CD4-positive, CD25-positive, alpha-beta regulatory T cell (primary cell): ENCODE results near the gene C22orf42. TPM values are rescaled to one million over a fixed set of nuclear protein-coding genes. Genes with fewer than 3 reads are reported as not detected.
A peak's percentile ranks its signal among the peaks of the same experiment; 100 is the strongest.

Experiments
- ATAC-seq, 2 donors: fragments of 150-1000 bp; cut with Tn5 transposase; one replicate each; pipeline ENCODE4 v1.10.0; 2021; ENCODE audit warnings: low read depth in 2 of 2, moderate number of reproducible peaks in 2 of 2, moderate library complexity in 1 of 2
- DNase-seq, 3 donors: peaks; one replicate each; pipeline versions ENCODE4 v3.0.0 to v3.0.0-alpha.2; 2012 to 2022; ENCODE audit warnings: mixed read lengths in 1 of 3
- H3K27ac ChIP-seq: one replicate; pipeline ENCODE4 v1.7.0; 2013; ENCODE audit warnings: mild to moderate bottlenecking, low read length; ENCODE audit not compliant: insufficient read depth, poor library complexity, severe bottlenecking
- H3K27me3 ChIP-seq: one replicate; pipeline ENCODE4 v1.7.0; 2013; ENCODE audit warnings: low read length; ENCODE audit not compliant: control insufficient read depth, insufficient read depth
- H3K36me3 ChIP-seq: one replicate; pipeline ENCODE4 v1.7.0; 2013; ENCODE audit warnings: mild to moderate bottlenecking, low read length, moderate library complexity; ENCODE audit not compliant: control insufficient read depth, insufficient read depth
- H3K4me1 ChIP-seq: 2 replicates; pipeline ENCODE4 v1.7.0; 2013; ENCODE audit warnings: mild to moderate bottlenecking, low read length; ENCODE audit not compliant: insufficient read depth, control insufficient read depth, poor library complexity, severe bottlenecking
- H3K4me3 ChIP-seq: one replicate; pipeline ENCODE4 v1.7.0; 2013; ENCODE audit warnings: low read depth, mild to moderate bottlenecking, low read length, moderate library complexity
- H3K9me3 ChIP-seq, 2 experiments: 1 replicate in 1 of 2; 2 replicates in 1 of 2; pipeline ENCODE4 v1.7.0; 2013; ENCODE audit warnings: low read length in 2 of 2, mild to moderate bottlenecking in 1 of 2, moderate library complexity in 1 of 2; ENCODE audit not compliant: control insufficient read depth in 2 of 2
- H3K27ac Mint-ChIP-seq, 3 donors: one replicate each; pipeline ENCODE4 v1.8.0; 2020 to 2022; ENCODE audit warnings: mild to moderate bottlenecking in 3 of 3, mixed read lengths in 3 of 3, moderate library complexity in 2 of 3
- H3K27me3 Mint-ChIP-seq: one replicate; pipeline ENCODE4 v1.8.0; 2022; ENCODE audit warnings: mild to moderate bottlenecking, mixed read lengths
- H3K36me3 Mint-ChIP-seq: one replicate; pipeline ENCODE4 v1.8.0; 2020; ENCODE audit warnings: mixed read lengths
- H3K4me1 Mint-ChIP-seq, 4 donors: one replicate each; pipeline ENCODE4 v1.8.0; 2020 to 2022; ENCODE audit warnings: mixed read lengths in 4 of 4, mild to moderate bottlenecking in 1 of 4
- H3K4me3 Mint-ChIP-seq, 4 donors: one replicate each; pipeline ENCODE4 v1.8.0; 2020 to 2022; ENCODE audit warnings: mild to moderate bottlenecking in 4 of 4, mixed read lengths in 4 of 4, moderate library complexity in 3 of 4
- H3K9me3 Mint-ChIP-seq, 7 donors: one replicate each; pipeline ENCODE4 v1.8.0; 2020 to 2022; ENCODE audit warnings: mixed read lengths in 7 of 7, mild to moderate bottlenecking in 3 of 7, moderate library complexity in 2 of 7
- polyA plus RNA-seq, 4 donors: library from polyadenylated mRNA; unstranded; fragments of 300-500 nt; fragmentation: Illumina TruSeq; gene quantifications; one replicate each; pipeline ENCODE4 v1.2.3, GENCODE V29; 2021
- total RNA-seq: library from RNA; stranded (reverse); gene quantifications from one replicate; pipeline ENCODE4 v1.2.3, GENCODE V29; 2022

C22orf42 gene
- total and polyA plus RNA-seq, 5 donors from 2014 or later: not detected

DNA sequence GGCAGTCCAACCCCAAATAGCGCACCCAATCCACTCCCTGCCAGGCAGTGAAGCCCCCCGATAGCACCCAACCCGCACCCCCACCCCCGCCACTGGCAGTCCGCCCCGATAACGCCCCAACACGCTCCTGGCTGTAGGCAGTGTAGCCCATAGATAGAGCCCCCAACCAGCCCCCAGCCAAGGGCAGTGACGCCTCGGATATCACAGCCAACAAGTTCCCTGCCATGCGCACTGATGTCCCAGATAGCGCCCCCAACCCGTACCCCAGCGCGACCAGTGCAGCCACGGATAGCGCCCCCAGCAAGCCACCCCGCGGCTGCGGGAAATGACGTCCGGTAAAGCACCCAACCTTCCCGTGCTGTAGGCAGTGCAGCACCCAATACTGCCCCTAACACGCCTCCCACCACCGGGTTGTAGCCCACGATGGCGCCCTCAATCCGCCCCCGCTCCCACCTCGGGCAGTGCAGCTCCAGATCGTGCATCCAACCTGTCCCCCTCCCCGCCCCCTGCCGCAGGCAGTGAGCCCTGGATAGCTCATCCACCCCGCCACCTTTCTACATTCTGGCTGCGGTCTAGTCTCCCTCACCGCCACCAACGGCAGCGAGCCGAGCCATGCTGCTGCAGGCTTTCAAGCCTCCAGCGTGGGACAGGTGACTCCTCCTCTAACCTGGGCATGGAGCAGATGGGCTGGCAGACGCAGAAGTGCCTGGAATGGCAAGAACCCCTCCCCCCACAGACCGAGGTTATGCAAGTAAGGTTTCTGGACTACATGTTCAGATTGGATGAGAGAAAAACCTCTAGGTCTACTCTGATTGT is 45.1 kb upstream of the C22orf42 start:
- DNase-seq (peak in 1 of 3 donors; percentile 20), ATAC-seq (peak in 1 of 2 donors; percentile 37)
- Histone ChIP-seq H3K9me3 (no peaks in the 10 kb centered on the region), H3K27ac (no peak overlapping the region), H3K27me3 (no peaks in the 10 kb centered on the region), H3K4me3 (peak overlapping the region; percentile 54), H3K4me1 (peaks cover 42% of the 10 kb centered on the region), H3K36me3 (no peaks in the 10 kb centered on the region)
- Mint-ChIP-seq H3K9me3 (no peaks in the 10 kb centered on the region), H3K27ac (peak overlapping the region in 2 of 3 donors; percentile 82 to 89), H3K36me3 (no peaks in the 10 kb centered on the region), H3K4me3 (peak overlapping the region; percentile 38 to 94 (median 66)), H3K27me3 (peaks cover 34% of the 10 kb centered on the region), H3K4me1 (peaks cover 0 to 75% (median 23%) of the 10 kb centered on the region in 4 donors)

DNA sequence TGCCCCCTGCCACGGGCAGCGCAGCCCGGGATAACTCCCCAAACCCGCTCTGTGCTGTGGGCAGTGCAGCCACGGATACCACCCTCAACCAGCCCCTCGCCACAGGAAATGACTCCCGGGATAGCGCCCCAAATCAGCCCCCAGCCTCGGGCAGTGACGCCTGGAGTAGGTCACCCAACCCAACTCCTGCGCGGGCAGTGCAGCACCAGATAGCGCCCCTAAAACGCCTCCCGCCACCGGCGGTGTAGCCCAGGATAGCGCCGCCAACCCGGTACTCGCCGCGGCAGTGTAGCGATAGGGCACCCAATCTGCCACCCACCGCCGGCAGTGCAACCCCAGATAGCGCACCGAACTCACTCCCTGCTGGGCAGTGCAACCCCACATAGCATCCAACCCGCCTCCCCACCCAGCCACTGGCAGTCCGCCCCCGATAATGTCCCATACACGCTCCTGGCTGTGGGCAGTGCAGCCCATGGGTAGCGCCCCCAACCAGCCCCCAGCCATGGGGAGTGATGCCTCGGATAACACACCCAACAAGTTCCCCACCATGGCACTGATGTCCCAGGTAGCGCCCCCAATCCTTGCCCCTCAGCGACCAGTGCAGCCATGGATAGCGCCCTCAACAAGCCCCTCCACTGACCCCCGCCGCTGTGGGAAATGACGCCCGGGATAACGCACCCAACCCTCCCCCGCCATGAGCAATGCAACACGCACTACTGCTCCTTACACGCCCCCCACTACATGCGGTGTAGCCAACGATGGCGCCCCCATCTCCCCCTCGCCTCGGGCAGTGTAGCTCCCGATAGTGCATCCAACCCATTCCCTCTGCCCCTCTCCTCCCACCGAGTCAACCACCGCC is 44.3 kb upstream of the C22orf42 start:
- H3K4me1 Mint-ChIP-seq: peaks cover 0 to 75% (median 23%) of the 10 kb centered on the region in 4 donors
- no peak overlapping the region for H3K4me3 ChIP-seq
- H3K27ac Mint-ChIP-seq: peak overlapping the region in 1 of 3 donors; percentile 36
- H3K27ac ChIP-seq: no peak overlapping the region
- H3K9me3 Mint-ChIP-seq: no peaks in the 10 kb centered on the region
- DNase-seq (no peak), ATAC-seq (no peak)
- H3K27me3 Mint-ChIP-seq: peaks cover 34% of the 10 kb centered on the region
- H3K4me3 Mint-ChIP-seq: peak overlapping the region; percentile 38 to 94 (median 83)
- H3K36me3 ChIP-seq: no peaks in the 10 kb centered on the region
- H3K27me3 ChIP-seq: no peaks in the 10 kb centered on the region
- no peaks in the 10 kb centered on the region for H3K9me3 ChIP-seq
- H3K4me1 ChIP-seq: peaks cover 42% of the 10 kb centered on the region
- no peaks in the 10 kb centered on the region for H3K36me3 Mint-ChIP-seq

DNA sequence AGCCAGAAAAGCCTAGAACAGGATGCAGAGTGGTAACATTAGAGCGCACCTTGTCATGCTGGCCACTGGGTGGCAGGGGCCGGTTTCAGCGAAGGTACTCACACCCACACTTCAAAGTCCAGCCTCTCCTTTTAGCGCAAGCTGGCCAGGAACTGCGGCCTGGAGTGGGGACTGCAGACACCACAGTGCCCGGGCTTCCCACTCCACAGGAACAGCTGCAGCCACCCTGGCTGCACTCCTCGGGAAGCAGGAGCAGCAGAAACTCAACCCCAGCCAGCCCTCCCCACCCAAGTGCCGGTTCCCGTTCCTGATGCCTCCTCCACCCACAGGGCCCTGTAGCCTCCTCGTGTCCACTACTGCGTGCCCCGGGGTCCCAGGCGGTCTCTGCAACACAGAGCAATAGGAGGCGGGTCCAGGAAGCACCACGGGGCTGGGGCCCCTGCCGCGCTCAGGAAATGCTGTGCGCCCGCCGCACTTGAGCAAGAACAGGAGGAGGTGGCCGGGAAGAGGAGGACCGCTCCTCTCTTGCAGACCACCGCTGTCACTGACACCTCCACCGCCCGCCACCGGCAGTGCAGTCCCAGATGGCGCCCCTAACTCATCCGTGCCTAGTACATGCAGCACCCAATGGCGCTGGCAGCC is 43.6 kb upstream of the C22orf42 start:
- no peaks in the 10 kb centered on the region for H3K36me3 ChIP-seq
- H3K9me3 ChIP-seq: no peaks in the 10 kb centered on the region
- no peaks in the 10 kb centered on the region for H3K27me3 ChIP-seq
- Mint-ChIP-seq H3K36me3 (no peaks in the 10 kb centered on the region), H3K4me3 (peak overlapping the region; percentile 12 to 94 (median 74)), H3K4me1 (peaks cover 0 to 75% (median 23%) of the 10 kb centered on the region in 4 donors), H3K9me3 (no peaks in the 10 kb centered on the region), H3K27me3 (peaks cover 34% of the 10 kb centered on the region), H3K27ac (peak overlapping the region in 1 of 3 donors; percentile 55)
- ATAC-seq (no peak), DNase-seq (peak in 2 of 3 donors; percentile 32 to 56)
- peaks cover 42% of the 10 kb centered on the region for H3K4me1 ChIP-seq
- H3K4me3 ChIP-seq: no peak overlapping the region
- H3K27ac ChIP-seq: no peak overlapping the region

DNA sequence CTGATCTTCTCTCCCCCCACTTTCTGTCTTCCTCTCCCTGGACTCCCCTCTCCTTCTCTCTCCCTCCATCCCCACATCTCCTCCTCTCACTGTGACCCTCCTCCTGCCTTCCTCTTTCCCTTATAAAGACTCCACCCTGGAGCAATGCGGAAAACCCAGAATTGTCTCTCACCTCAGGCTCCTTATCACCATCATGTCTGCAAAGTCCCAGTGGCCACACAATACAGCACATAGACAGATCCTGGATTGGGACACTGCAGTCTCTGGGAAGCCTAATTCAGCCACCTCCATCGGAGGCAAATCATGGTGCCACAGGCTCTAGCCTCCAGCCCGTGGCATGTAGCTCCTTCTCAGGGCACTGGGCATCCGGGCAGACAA is 43.0 kb upstream of the C22orf42 start:
- H3K4me1 Mint-ChIP-seq: peaks cover 0 to 71% (median 23%) of the 10 kb centered on the region in 4 donors
- H3K4me3 Mint-ChIP-seq: peak overlapping the region in 3 of 4 donors; percentile 59 to 94 (median 88)
- H3K9me3 ChIP-seq: no peaks in the 10 kb centered on the region
- peaks cover 42% of the 10 kb centered on the region for H3K4me1 ChIP-seq
- DNase-seq (no peak), ATAC-seq (no peak)
- H3K36me3 Mint-ChIP-seq: no peaks in the 10 kb centered on the region
- H3K36me3 ChIP-seq: no peaks in the 10 kb centered on the region
- H3K27ac ChIP-seq: no peak overlapping the region
- no peaks in the 10 kb centered on the region for H3K27me3 ChIP-seq
- H3K27me3 Mint-ChIP-seq: peaks cover 34% of the 10 kb centered on the region
- peak overlapping the region in 1 of 3 donors; percentile 55 for H3K27ac Mint-ChIP-seq
- peaks cover 0 to under 1% (median 0%) of the 10 kb centered on the region in 7 donors for H3K9me3 Mint-ChIP-seq
- no peak overlapping the region for H3K4me3 ChIP-seq

DNA sequence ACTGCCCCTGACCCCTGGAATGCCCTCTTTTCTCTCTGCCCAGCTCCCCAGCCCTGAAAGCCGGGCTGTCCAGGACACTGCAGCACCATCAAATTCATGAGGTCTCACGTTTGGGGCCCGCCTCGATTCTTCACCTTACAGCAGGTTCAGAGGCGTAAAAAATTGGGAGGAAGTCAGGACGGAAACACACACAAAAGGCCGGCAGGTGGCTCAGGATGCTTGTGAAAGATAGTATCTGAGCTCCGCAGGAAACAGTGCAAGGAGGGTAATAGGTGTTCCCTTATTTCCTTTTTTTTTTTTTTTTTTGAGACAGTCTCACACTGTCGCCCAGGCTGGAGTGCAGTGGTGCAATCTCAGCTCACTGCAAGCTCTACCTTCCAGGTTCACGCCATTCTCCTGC is 41.6 kb upstream of the C22orf42 start:
- Mint-ChIP-seq H3K4me1 (peaks cover 0 to 59% (median 19%) of the 10 kb centered on the region in 4 donors), H3K4me3 (peak overlapping the region in 3 of 4 donors; percentile 4 to 56 (median 19)), H3K27ac (peak overlapping the region in 2 of 3 donors; percentile 56 to 85), H3K9me3 (peaks cover 0 to 3% (median 0%) of the 10 kb centered on the region in 7 donors), H3K27me3 (peaks cover 25% of the 10 kb centered on the region), H3K36me3 (no peaks in the 10 kb centered on the region)
- H3K27me3 ChIP-seq: no peaks in the 10 kb centered on the region
- DNase-seq (peak in 1 of 3 donors; percentile 74), ATAC-seq (peak in 1 of 2 donors; percentile 13)
- no peak overlapping the region for H3K27ac ChIP-seq
- H3K36me3 ChIP-seq: no peaks in the 10 kb centered on the region
- H3K4me3 ChIP-seq: no peak overlapping the region
- H3K9me3 ChIP-seq: no peaks in the 10 kb centered on the region
- peaks cover 39% of the 10 kb centered on the region for H3K4me1 ChIP-seq

DNA sequence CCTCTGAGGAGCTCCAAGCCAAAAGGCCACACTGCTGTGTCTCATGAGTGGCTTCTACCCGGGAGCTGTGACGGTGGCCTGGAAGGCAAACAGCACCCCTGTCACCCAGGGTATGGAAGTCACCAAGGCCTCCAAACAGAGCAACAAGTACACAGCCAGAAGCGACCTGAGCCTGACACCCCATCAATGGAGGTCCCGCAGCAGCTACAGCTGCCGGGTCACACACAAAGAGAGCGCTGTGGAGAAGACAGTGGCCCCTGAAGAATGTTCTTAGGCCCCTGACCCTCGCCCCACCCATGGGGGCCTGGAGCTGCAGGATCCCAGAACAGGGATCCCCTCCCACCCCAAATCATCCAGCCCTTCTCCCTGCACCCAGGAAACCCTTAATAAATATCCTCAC is 40.9 kb upstream of the C22orf42 start:
- Mint-ChIP-seq H3K9me3 (peaks cover 0 to 3% (median 0%) of the 10 kb centered on the region in 7 donors), H3K4me1 (peaks cover 0 to 52% (median 18%) of the 10 kb centered on the region in 4 donors), H3K27ac (peak overlapping the region in 1 of 3 donors; percentile 56), H3K27me3 (peaks cover 23% of the 10 kb centered on the region), H3K4me3 (no peak overlapping the region), H3K36me3 (no peaks in the 10 kb centered on the region)
- Histone ChIP-seq H3K4me3 (no peak overlapping the region), H3K4me1 (peaks cover 35% of the 10 kb centered on the region), H3K27me3 (no peaks in the 10 kb centered on the region), H3K27ac (no peak overlapping the region), H3K36me3 (no peaks in the 10 kb centered on the region), H3K9me3 (no peaks in the 10 kb centered on the region)
- DNase-seq: no peak
- ATAC-seq: no peak

DNA sequence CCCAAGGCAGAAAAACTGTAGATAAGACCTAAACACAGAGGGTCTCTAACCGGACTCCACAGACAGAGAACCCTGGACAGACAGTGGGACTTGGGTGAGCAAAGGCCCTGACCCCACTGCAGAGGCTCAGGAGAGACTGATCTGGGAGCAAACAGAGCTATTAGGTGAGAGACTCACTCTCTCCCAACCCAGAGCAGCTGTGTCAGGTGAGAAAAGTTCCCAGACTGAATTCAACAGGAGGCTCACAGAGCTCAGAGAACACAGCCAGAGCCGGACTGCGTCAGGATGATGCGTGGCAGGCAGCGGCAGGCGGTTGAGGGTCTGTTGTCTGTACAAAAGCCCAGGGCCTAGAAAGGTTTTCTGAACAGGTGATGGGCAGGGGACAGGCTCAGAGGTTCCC is 40.2 kb upstream of the C22orf42 start:
- Histone ChIP-seq H3K4me1 (peaks cover 35% of the 10 kb centered on the region), H3K9me3 (no peaks in the 10 kb centered on the region), H3K27ac (no peak overlapping the region), H3K4me3 (no peak overlapping the region), H3K27me3 (no peaks in the 10 kb centered on the region), H3K36me3 (no peaks in the 10 kb centered on the region)
- no peak overlapping the region for H3K27ac Mint-ChIP-seq
- peaks cover 0 to 3% (median 0%) of the 10 kb centered on the region in 7 donors for H3K9me3 Mint-ChIP-seq
- peaks cover 20% of the 10 kb centered on the region for H3K27me3 Mint-ChIP-seq
- no peak for DNase-seq
- H3K36me3 Mint-ChIP-seq: no peaks in the 10 kb centered on the region
- no peak overlapping the region for H3K4me3 Mint-ChIP-seq
- peaks cover 0 to 45% (median 15%) of the 10 kb centered on the region in 4 donors for H3K4me1 Mint-ChIP-seq
- no peak for ATAC-seq
